HL-60/S4 (cell line): ENCODE results near the gene STMN1.
"Not testable (repeated sequence)": the region's sequence is repeated elsewhere in the genome, so short reads cannot be mapped to it uniquely, and the experiment has no call there.

Experiments used
- in situ Hi-C: fragments of 300-500 bp; cut with MboI; formaldehyde crosslinking; loops from 2 replicates; pipeline ENCODE4 v1.14.3; 2022; ENCODE audit warnings: low sequenced_read_pairs

STMN1 gene

GRCh38 chr1:25905680-25906643 lies at the start of gene STMN1:
Gene STMN1 (minus strand): TSS chr1:25906419. CDS start chr1:25904676, 1,743 bp downstream.
- in situ Hi-C loops: no loop called here

GRCh38 chr1:25955553-25955952 lies 49.3 kb upstream of the STMN1 start:
- in situ Hi-C loops: no loop called here

- in situ Hi-C loops: no loop called here
Observed at GRCh38 chr1:25954282-25954938, 48.2 kb upstream of the STMN1 start.

- in situ Hi-C loops: no loop called here
Observed at GRCh38 chr1:25952841-25953401, 46.7 kb upstream of the STMN1 start.

- in situ Hi-C loops: no loop called here
Observed at GRCh38 chr1:25948641-25949040, 42.4 kb upstream of the STMN1 start.

GRCh38 chr1:25947027-25947426 lies 40.8 kb upstream of the STMN1 start:
- in situ Hi-C loops: no loop called here

GRCh38 chr1:25945761-25946160 lies 39.5 kb upstream of the STMN1 start:
- in situ Hi-C loops: no loop called here

GRCh38 chr1:25944986-25945385 lies 38.8 kb upstream of the STMN1 start:
- in situ Hi-C loops: no loop called here

GRCh38 chr1:25943511-25943910 lies 37.3 kb upstream of the STMN1 start:
- in situ Hi-C loops: not testable (repeated sequence)

GRCh38 chr1:25936947-25937346 lies 30.7 kb upstream of the STMN1 start:
- in situ Hi-C loops: no loop called here

GRCh38 chr1:25933479-25934365 lies 27.5 kb upstream of the STMN1 start:
- in situ Hi-C loops: no loop called here

- in situ Hi-C loops: not testable (repeated sequence)
Observed at GRCh38 chr1:25932811-25933400, 26.7 kb upstream of the STMN1 start.

- in situ Hi-C loops: no loop called here
Observed at GRCh38 chr1:25932321-25932720, 26.1 kb upstream of the STMN1 start.

GRCh38 chr1:25929016-25929415 lies 22.8 kb upstream of the STMN1 start:
- in situ Hi-C loops: no loop called here

- in situ Hi-C loops: no loop called here
Observed at GRCh38 chr1:25927521-25928265, 21.5 kb upstream of the STMN1 start.

GRCh38 chr1:25926731-25927496 lies 20.7 kb upstream of the STMN1 start:
- in situ Hi-C loops: no loop called here

GRCh38 chr1:25924454-25924853 lies 18.2 kb upstream of the STMN1 start:
- in situ Hi-C loops: no loop called here

GRCh38 chr1:25922971-25923552 lies 16.8 kb upstream of the STMN1 start:
- in situ Hi-C loops: no loop called here
